22Rv1 (cell line): ENCODE results near the gene MYL12A.
"Not testable (repeated sequence)": the region's sequence is repeated elsewhere in the genome, so short reads cannot be mapped to it uniquely, and the experiment has no call there.

Source experiments
- CTCF ChIP-seq: fragments of 450-650 bp; IDR thresholded peaks from 2 replicates; pipeline ENCODE4 v1.5.1; 2017; ENCODE audit warnings: mild to moderate bottlenecking
- ZFX ChIP-seq: fragments of 450-650 bp; IDR thresholded peaks from 2 replicates; pipeline ENCODE4 v1.6.1; 2017; ENCODE audit warnings: antibody characterized with exemption, borderline replicate concordance

- not testable (repeated sequence) for TF ChIP-seq CTCF, ZFX
Observed at GRCh38 chr18:3220868-3221267, 26.7 kb upstream of the MYL12A start.
